Ovary (tissue), 9 donors: Measurements from ENCODE around the gene CNMD. TPM values are rescaled to one million over a fixed set of nuclear protein-coding genes. Genes with fewer than 3 reads are reported as not detected.
"Not testable (repeated sequence)": the region's sequence is repeated elsewhere in the genome, so short reads cannot be mapped to it uniquely, and the experiment has no call there.

ENCODE experiments used
- DNase-seq, 5 donors: peaks; one replicate each; pipeline ENCODE4 v3.0.0-alpha.2; 2019 to 2020
- H3K27ac ChIP-seq, 2 donors: fragments of 200-600 bp; one replicate each; pipeline versions ENCODE4 v1.5.1 to v1.8.0; 2019 to 2022
- H3K27me3 ChIP-seq: fragments of 200-600 bp; one replicate; pipeline ENCODE4 v1.8.0; 2022
- H3K36me3 ChIP-seq: fragments of 200-600 bp; sonication (generic); one replicate; pipeline ENCODE4 v1.5.1; 2019
- H3K4me1 ChIP-seq: one replicate; pipeline ENCODE4 v1.8.1; 2013; ENCODE audit warnings: mild to moderate bottlenecking, moderate library complexity; ENCODE audit not compliant: insufficient read depth
- H3K4me3 ChIP-seq: fragments of 200-600 bp; sonication (generic); one replicate; pipeline ENCODE4 v1.5.1; 2017
- H3K9me3 ChIP-seq, 2 donors: fragments of 200-600 bp in 1 of 2; sonication (generic) in 1 of 2; one replicate each; pipeline versions ENCODE4 v1.5.1 to v1.8.1; 2013 to 2019; ENCODE audit warnings: mild to moderate bottlenecking in 1 of 2, moderate library complexity in 1 of 2
- EP300 ChIP-seq: sonication (generic); formaldehyde crosslinking; IDR thresholded peaks from one replicate; pipeline ENCODE4 v1.6.1; 2017; ENCODE audit warnings: antibody characterized with exemption
- POLR2A ChIP-seq: fragments of 450-650 bp; IDR thresholded peaks from one replicate; pipeline ENCODE4 v1.6.1; 2017; ENCODE audit warnings: antibody characterized with exemption, mild to moderate bottlenecking, moderate library complexity
- WGBS, 3 donors: extraction: QIAGEN DNeasy Blood & Tissue Kit in 1 of 3; methylation state at CpG; one replicate each; pipeline versions ENCODE4 v1.1.5 to v1.1.7; 2013 to 2017; 5-methylcytosine and 5-hydroxymethylcytosine counted together
- intact Hi-C, 4 donors: fragments of 100-400 bp; cut with DNase I; formaldehyde crosslinking; loops; one replicate each; pipeline versions ENCODE4 v1.11.0 to v1.15.1; 2022 to 2023
- polyA plus RNA-seq, 2 donors: library from polyadenylated mRNA; stranded (reverse); fragments of 200-250 nt in 1 of 2; fragments of 350-450 nt in 1 of 2; fragmentation: Illumina TruSeq in 1 of 2; extraction: RNeasy Lipid Tissue Mini Kit (QIAGEN cat#74804) in 1 of 2; gene quantifications; one replicate each; pipeline ENCODE4 v1.2.3, GENCODE V29; 2013 to 2014
- total RNA-seq, 7 donors: library from RNA; depleted of rRNA in 2 of 7; stranded (reverse); fragments of >200 nt in 2 of 7; fragmentation: NEBNext Ultra II Directional in 3 of 7; extraction: Animal tissue kit (Norgen Biotek cat#: 25700) in 3 of 7; gene quantifications; one replicate each; pipeline versions ENCODE4 v1.1.0 to v1.2.4, GENCODE V29; 2016 to 2023
- TF ChIP-seq, protein P1 (sequence below), 3 donors: fragments of 450-650 bp in 2 of 3; fragments of 200-600 bp in 1 of 3; IDR thresholded peaks; one replicate each; pipeline versions ENCODE4 v1.5.1 to v1.8.0; 2016 to 2022; ENCODE audit warnings: antibody characterized with exemption in 3 of 3, mild to moderate bottlenecking in 1 of 3
- donor health status: DM: no; HTN: no; CAD: no; lungs with moderate emphysema.
- donor health status: DM: no; HTN: no; CAD: no.
- donor health status: Bipolar disorder and iron deficiency.
- donor health status: DM: yes; HTN: yes; CAD: no.
- donor health status: DM: no; HTN: no; CAD: no.
- donor health status: DM: yes; HTN: yes; CAD: no.

The CNMD gene
- total and polyA plus RNA-seq, 9 donors = not detected

GRCh38 chr13:52712385-52712784, 27.2 kb downstream of the CNMD start:
- Histone ChIP-seq H3K4me3 (no peak overlapping the region), H3K9me3 (no peaks in the 10 kb centered on the region), H3K4me1 (no peaks in the 10 kb centered on the region), H3K36me3 (no peaks in the 10 kb centered on the region), H3K27me3 (no peaks in the 10 kb centered on the region), H3K27ac (no peak overlapping the region)
- DNase-seq = no peak
- intact Hi-C loops = no loop called here
- 54 to 55% (median 55%) methylated on average over 3 of the region's 3 CpGs for WGBS, 3 donors
- TF ChIP-seq, protein P1, sequence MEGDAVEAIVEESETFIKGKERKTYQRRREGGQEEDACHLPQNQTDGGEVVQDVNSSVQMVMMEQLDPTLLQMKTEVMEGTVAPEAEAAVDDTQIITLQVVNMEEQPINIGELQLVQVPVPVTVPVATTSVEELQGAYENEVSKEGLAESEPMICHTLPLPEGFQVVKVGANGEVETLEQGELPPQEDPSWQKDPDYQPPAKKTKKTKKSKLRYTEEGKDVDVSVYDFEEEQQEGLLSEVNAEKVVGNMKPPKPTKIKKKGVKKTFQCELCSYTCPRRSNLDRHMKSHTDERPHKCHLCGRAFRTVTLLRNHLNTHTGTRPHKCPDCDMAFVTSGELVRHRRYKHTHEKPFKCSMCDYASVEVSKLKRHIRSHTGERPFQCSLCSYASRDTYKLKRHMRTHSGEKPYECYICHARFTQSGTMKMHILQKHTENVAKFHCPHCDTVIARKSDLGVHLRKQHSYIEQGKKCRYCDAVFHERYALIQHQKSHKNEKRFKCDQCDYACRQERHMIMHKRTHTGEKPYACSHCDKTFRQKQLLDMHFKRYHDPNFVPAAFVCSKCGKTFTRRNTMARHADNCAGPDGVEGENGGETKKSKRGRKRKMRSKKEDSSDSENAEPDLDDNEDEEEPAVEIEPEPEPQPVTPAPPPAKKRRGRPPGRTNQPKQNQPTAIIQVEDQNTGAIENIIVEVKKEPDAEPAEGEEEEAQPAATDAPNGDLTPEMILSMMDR (IDR thresholded peaks at IDR 0.05) = no peak
- no peak for TF ChIP-seq POLR2A
- TF ChIP-seq EP300 = no peak

DNA sequence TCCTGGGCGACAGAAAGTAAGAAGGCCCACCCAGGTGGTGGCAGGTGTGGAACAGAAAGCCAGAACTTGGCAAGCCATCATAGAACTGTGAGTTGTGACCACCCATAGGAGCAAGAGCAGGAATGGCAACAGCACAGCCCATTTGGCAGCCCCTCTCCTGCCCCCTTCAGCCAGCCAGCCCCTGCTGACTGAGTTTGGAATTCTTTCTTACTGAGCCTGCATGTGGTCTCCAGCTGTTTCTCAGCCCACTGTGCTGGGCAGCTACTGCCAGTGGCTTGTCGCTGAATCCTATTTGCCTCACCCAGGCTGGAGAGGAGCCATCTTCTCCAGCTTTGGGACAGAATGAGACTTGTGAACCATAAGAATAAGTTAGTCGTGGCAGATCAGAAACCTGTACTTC, 28.3 kb downstream of the CNMD start:
- Histone ChIP-seq H3K36me3 (no peaks in the 10 kb centered on the region), H3K9me3 (no peaks in the 10 kb centered on the region), H3K27ac (no peak overlapping the region), H3K4me1 (no peaks in the 10 kb centered on the region), H3K27me3 (no peaks in the 10 kb centered on the region), H3K4me3 (no peak overlapping the region)
- no peak for DNase-seq
- 45 to 63% (median 46%) methylated on average over 3 of the region's 3 CpGs for WGBS, 3 donors
- TF ChIP-seq POLR2A = no peak
- TF ChIP-seq, protein P1 (IDR thresholded peaks at IDR 0.05) = no peak
- no peak for TF ChIP-seq EP300
- intact Hi-C loops = no loop called here

- intact Hi-C loops, H3K4me3 ChIP-seq: not testable (repeated sequence)
- whole genome bisulfite sequencing, 3 donors = 73 to 86% (median 76%) methylated on average over 12 of the region's 12 CpGs
Observed at GRCh38 chr13:52708266-52708665, 31.4 kb downstream of the CNMD start.

GRCh38 chr13:52707375-52707774, 32.2 kb downstream of the CNMD start:
- DNase-seq = no peak
- no peaks in the 10 kb centered on the region for H3K4me1 ChIP-seq
- H3K4me3 ChIP-seq = no peak overlapping the region
- WGBS, 3 donors = 79 to 90% (median 79%) methylated on average over 1 of the region's 1 CpG
- H3K9me3 ChIP-seq = no peaks in the 10 kb centered on the region
- intact Hi-C loops = no loop called here
- TF ChIP-seq, protein P1 (IDR thresholded peaks at IDR 0.05) = no peak
- TF ChIP-seq EP300 (no peak), POLR2A (no peak)
- H3K36me3 ChIP-seq = no peaks in the 10 kb centered on the region
- no peak overlapping the region for H3K27ac ChIP-seq
- H3K27me3 ChIP-seq = no peaks in the 10 kb centered on the region

More at GRCh38 chr13:52708266-52708665, 31.4 kb downstream of the CNMD start:
- DNase-seq, H3K27ac ChIP-seq, H3K4me1 ChIP-seq, H3K36me3 ChIP-seq, H3K27me3 ChIP-seq, H3K9me3 ChIP-seq: not testable (repeated sequence)

DNA sequence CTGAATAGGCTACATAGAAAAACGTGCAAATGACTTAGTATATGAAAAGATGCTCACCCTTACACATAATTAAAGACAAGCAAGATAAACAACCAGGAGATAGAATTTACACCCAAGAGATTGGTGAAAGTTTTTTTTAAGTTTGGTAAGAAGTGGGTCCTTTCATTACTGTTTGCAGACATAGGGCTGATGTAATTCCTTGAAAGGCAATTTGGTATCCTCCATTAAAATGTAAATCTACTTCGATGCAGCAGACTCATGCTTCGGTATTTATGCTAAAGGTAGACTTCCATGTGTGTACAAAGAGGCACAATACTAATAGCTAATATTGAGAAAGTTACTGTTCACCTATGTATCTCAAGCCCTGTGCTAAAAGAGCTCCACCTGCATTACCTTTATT, 33.5 kb downstream of the CNMD start:
- H3K4me3 ChIP-seq = no peak overlapping the region
- TF ChIP-seq POLR2A = no peak
- no peak for TF ChIP-seq EP300
- DNase-seq = no peak
- no peaks in the 10 kb centered on the region for H3K4me1 ChIP-seq
- H3K27ac ChIP-seq = no peak overlapping the region
- no peaks in the 10 kb centered on the region for H3K27me3 ChIP-seq
- intact Hi-C loops = no loop called here
- 63 to 75% (median 70%) methylated on average over 3 of the region's 3 CpGs for WGBS, 3 donors
- H3K36me3 ChIP-seq = no peaks in the 10 kb centered on the region
- H3K9me3 ChIP-seq = no peaks in the 10 kb centered on the region

GRCh38 chr13:52703482-52703881, 36.1 kb downstream of the CNMD start:
- 58 to 68% (median 59%) methylated on average over 6 of the region's 6 CpGs for WGBS, 3 donors
- no peaks in the 10 kb centered on the region for H3K4me1 ChIP-seq
- no peak for DNase-seq
- H3K36me3 ChIP-seq = no peaks in the 10 kb centered on the region
- intact Hi-C loops = no loop called here
- H3K27me3 ChIP-seq = no peaks in the 10 kb centered on the region
- no peak overlapping the region for H3K27ac ChIP-seq
- no peaks in the 10 kb centered on the region for H3K9me3 ChIP-seq
- TF ChIP-seq EP300 (no peak), POLR2A (no peak)
- TF ChIP-seq, protein P1 (IDR thresholded peaks at IDR 0.05) = no peak
- H3K4me3 ChIP-seq = no peak overlapping the region
